Trophoblast cell (in vitro differentiated cells and primary cell): ENCODE measurements around the gene PIP4K2C.
A peak's percentile ranks its signal among the peaks of the same experiment; 100 is the strongest.

Experiments used
- DNase-seq, 2 donors: peaks; one replicate each; pipeline ENCODE4 v3.0.0-alpha.2; 2016
- H2AFZ ChIP-seq: 2 replicates; pipeline ENCODE4 v1.6.1; 2013; ENCODE audit warnings: low read length, moderate library complexity, mild to moderate bottlenecking; ENCODE audit not compliant: insufficient read depth, poor library complexity
- H2AK5ac ChIP-seq: 2 replicates; pipeline ENCODE4 v1.6.1; 2013; ENCODE audit warnings: mild to moderate bottlenecking, low read length
- H2BK120ac ChIP-seq: 2 replicates; pipeline ENCODE4 v1.6.1; 2013; ENCODE audit warnings: low read length, mild to moderate bottlenecking, moderate library complexity; ENCODE audit not compliant: insufficient read depth, poor library complexity
- H2BK12ac ChIP-seq: 2 replicates; pipeline ENCODE4 v1.6.1; 2013; ENCODE audit warnings: mild to moderate bottlenecking, low read length, moderate library complexity
- H2BK5ac ChIP-seq: 2 replicates; pipeline ENCODE4 v1.6.1; 2013; ENCODE audit warnings: low read length, low read depth, moderate library complexity, mild to moderate bottlenecking; ENCODE audit not compliant: poor library complexity
- H3K14ac ChIP-seq: 2 replicates; pipeline ENCODE4 v1.6.1; 2013; ENCODE audit warnings: mild to moderate bottlenecking, low read length
- H3K18ac ChIP-seq: 2 replicates; pipeline ENCODE4 v1.6.1; 2013; ENCODE audit warnings: mild to moderate bottlenecking, low read length
- H3K23ac ChIP-seq: 2 replicates; pipeline ENCODE4 v1.6.1; 2013; ENCODE audit warnings: low read length
- H3K27ac ChIP-seq: 2 replicates; pipeline ENCODE4 v1.5.1; 2013; ENCODE audit warnings: low read depth, mild to moderate bottlenecking, inconsistent platforms, low read length, moderate library complexity
- H3K27me3 ChIP-seq: 2 replicates; pipeline ENCODE4 v1.6.1; 2013; ENCODE audit warnings: inconsistent platforms, mild to moderate bottlenecking, low read length, moderate library complexity; ENCODE audit not compliant: insufficient read depth
- H3K36me3 ChIP-seq, 2 experiments: 1 replicate in 1 of 2; 2 replicates in 1 of 2; pipeline ENCODE4 v1.6.1; 2013; ENCODE audit warnings: low read length in 2 of 2, mild to moderate bottlenecking in 2 of 2, moderate library complexity in 1 of 2; ENCODE audit not compliant: insufficient read depth in 2 of 2, control insufficient read depth in 1 of 2
- H3K4ac ChIP-seq: 2 replicates; pipeline ENCODE4 v1.6.1; 2013; ENCODE audit warnings: low read depth, mild to moderate bottlenecking, low read length, moderate library complexity
- H3K4me1 ChIP-seq, 2 experiments: 1 replicate in 1 of 2; 2 replicates in 1 of 2; pipeline ENCODE4 v1.6.1; 2013; ENCODE audit warnings: low read length in 2 of 2, mild to moderate bottlenecking in 2 of 2, moderate library complexity in 1 of 2; ENCODE audit not compliant: insufficient read depth in 2 of 2, control insufficient read depth in 1 of 2
- H3K4me2 ChIP-seq: 2 replicates; pipeline ENCODE4 v1.6.1; 2013; ENCODE audit warnings: inconsistent platforms, mild to moderate bottlenecking, low read length, moderate library complexity
- H3K4me3 ChIP-seq: 2 replicates; pipeline ENCODE4 v1.5.1; 2013; ENCODE audit warnings: mild to moderate bottlenecking, low read depth, low read length, inconsistent platforms
- H3K79me1 ChIP-seq: one replicate; pipeline ENCODE4 v1.6.1; 2013; ENCODE audit warnings: low read length
- H3K79me2 ChIP-seq: 2 replicates; pipeline ENCODE4 v1.6.1; 2013; ENCODE audit warnings: low read length, mild to moderate bottlenecking; ENCODE audit not compliant: control insufficient read depth, insufficient read depth, poor library complexity
- H3K9ac ChIP-seq: 2 replicates; pipeline ENCODE4 v1.6.1; 2013; ENCODE audit warnings: mild to moderate bottlenecking, low read length
- H3K9me3 ChIP-seq: 2 replicates; pipeline ENCODE4 v1.6.1; 2013; ENCODE audit warnings: low read depth, mild to moderate bottlenecking, control low read depth, inconsistent platforms, low read length; ENCODE audit not compliant: insufficient read depth
- H4K12ac ChIP-seq: 2 replicates; pipeline ENCODE4 v1.6.1; 2013; ENCODE audit warnings: low read depth, mild to moderate bottlenecking, low read length, moderate library complexity
- H4K8ac ChIP-seq: 2 replicates; pipeline ENCODE4 v1.6.1; 2013; ENCODE audit warnings: low read depth, mild to moderate bottlenecking, low read length, moderate library complexity
- H4K91ac ChIP-seq: one replicate; pipeline ENCODE4 v1.6.1; 2013; ENCODE audit warnings: low read depth, mild to moderate bottlenecking, low read length, moderate library complexity
- WGBS: extraction: QIAGEN DNeasy Blood & Tissue Kit; methylation state at CpG from one replicate; pipeline ENCODE4 v1.1.7; 2013; ENCODE audit warnings: missing lambda C conversion rate; ENCODE audit not compliant: insufficient read length, insufficient coverage; ENCODE audit errors: extremely low coverage; 5-methylcytosine and 5-hydroxymethylcytosine counted together

The PIP4K2C gene

DNA sequence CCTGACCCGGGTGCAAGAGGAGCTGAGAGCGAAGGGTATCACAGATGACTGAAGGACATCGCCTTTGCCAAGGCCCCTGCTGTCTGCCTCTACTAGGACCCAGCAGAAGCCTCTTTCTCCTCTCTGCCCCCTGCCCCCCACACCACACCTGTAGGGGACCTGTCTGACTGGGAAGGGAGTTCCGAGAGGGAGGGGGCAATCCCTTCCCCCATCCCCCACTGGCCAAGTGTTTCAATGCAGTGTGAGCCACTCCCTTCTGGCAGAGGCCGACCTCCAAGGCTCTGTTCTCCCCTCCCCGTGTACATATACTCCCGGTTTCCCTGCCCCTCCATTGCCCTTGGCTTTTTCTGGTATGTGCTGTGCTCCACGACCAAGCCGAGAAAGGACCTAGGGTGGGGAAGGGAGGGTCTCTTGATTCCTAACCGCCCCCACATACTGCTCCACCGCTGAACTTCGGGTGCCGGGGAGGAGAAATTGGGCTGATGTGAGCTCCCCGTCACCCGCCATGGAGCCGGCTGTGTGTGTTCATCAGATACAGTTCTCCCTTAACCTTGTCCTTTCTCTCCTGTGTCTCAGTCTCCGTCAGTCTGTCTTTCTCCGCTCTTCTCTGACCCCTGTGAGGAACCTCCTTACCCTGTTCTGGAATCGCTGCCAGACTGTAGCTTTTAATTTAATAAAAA, 18.2 kb downstream of the PIP4K2C start:
- peaks cover 3% of the 10 kb centered on the region for H3K79me2 ChIP-seq
- H3K4me2 ChIP-seq, result no peak overlapping the region
- no CpG with 5 or more reads among the region's 19 CpGs for WGBS
- H3K9ac ChIP-seq, result no peak overlapping the region
- no peak for DNase-seq
- no peak overlapping the region for H4K12ac ChIP-seq
- no peak overlapping the region for H2AK5ac ChIP-seq
- H3K27ac ChIP-seq, result no peak overlapping the region
- H3K79me1 ChIP-seq, result peaks cover 13% of the 10 kb centered on the region
- peaks cover 15% of the 10 kb centered on the region for H3K27me3 ChIP-seq
- peaks cover 9 to 14% of the 10 kb centered on the region in 2 experiments for H3K4me1 ChIP-seq
- no peak overlapping the region for H4K8ac ChIP-seq
- no peak overlapping the region for H2AFZ ChIP-seq
- H3K23ac ChIP-seq, result no peak overlapping the region
- H3K4me3 ChIP-seq, result no peak overlapping the region
- H3K18ac ChIP-seq, result no peak overlapping the region
- H2BK120ac ChIP-seq, result no peak overlapping the region
- H3K4ac ChIP-seq, result no peak overlapping the region
- H2BK12ac ChIP-seq, result no peak overlapping the region
- H3K36me3 ChIP-seq, result peaks cover 0 to 7% of the 10 kb centered on the region in 2 experiments
- H2BK5ac ChIP-seq, result no peak overlapping the region
- H4K91ac ChIP-seq, result no peak overlapping the region
- H3K9me3 ChIP-seq, result peaks cover 2% of the 10 kb centered on the region
- no peak overlapping the region for H3K14ac ChIP-seq

DNA sequence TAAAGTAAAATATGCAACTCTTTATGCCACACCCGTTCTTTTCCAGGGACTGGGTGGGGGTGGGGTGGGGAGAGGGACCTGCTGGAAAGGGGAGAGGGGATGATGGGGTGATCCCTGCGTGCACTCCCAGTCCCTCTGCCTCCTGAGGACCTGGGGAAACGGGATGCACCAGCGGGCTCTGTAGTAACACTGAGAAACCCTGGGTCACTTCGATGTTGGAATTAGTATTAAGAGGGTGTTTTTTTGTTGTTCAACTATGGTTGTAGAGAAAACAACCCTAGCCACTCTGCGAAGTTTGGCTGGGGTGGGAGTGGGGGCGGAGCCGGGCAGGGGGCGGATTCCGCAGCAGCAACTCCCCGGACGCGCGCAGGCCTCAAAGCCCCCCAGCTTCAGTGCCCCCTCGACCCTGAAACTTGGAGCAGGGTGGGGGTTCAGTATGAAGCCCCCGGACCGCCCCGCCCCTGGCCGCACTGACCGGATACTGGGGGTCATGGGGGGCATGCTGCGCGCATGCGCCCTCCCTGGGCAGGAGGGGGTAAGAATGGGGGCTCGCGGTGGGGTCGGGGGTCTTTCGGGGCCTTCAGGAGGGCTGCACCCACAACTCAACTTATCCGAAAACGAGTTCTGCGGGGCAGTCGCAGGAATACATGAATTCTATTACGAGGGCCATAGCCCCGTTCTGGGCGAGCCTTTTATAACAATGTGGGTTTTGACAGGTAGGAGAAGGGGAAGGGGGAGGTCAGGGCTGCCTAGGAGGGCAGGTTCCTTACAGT, 19.0 kb downstream of the PIP4K2C start:
- no CpG with 5 or more reads among the region's 34 CpGs for WGBS
- Histone ChIP-seq H3K27ac (no peak overlapping the region), H2AFZ (no peak overlapping the region)

DNA sequence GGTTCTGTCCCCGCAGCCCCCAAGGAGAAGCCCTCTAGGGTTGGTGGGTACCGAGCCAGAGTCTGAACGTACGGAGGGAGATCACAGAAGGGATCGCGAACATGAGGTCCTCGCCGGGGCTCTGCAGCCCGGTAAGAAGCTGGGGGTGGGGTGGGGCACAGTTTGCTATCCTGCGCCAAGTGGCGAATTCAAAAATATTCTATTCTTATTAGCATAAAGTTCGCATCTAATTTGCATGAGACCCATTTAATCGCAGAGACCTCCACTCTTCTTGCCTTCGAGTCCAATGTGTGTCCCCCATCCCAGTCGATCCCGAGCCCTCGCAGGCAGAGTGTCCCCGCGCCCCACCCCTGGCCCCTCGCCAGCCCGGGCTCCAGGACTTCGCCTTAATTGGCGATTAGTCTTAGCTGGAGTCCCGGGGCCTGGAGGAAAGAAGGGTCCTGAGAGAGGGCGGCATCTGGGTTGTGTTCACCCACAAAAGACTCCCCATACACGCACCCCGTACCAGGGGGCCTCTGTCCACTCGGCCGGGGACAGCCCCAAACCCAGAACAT, 19.6 kb downstream of the PIP4K2C start:
- peak overlapping the region; percentile 59 for H4K8ac ChIP-seq
- no peak overlapping the region for H3K9ac ChIP-seq
- peak overlapping the region; percentile 91 for H3K4me2 ChIP-seq
- H2BK120ac ChIP-seq, result no peak overlapping the region
- peak overlapping the region; percentile 65 for H3K4me3 ChIP-seq
- H3K9me3 ChIP-seq, result peaks cover 3% of the 10 kb centered on the region
- no peaks in the 10 kb centered on the region for H3K79me2 ChIP-seq
- no peak overlapping the region for H2BK12ac ChIP-seq
- peaks cover 6% of the 10 kb centered on the region for H3K79me1 ChIP-seq
- peaks cover 3 to 4% of the 10 kb centered on the region in 2 experiments for H3K4me1 ChIP-seq
- no peak overlapping the region for H2BK5ac ChIP-seq
- peaks cover 15% of the 10 kb centered on the region for H3K27me3 ChIP-seq
- peak overlapping the region; percentile 16 for H4K12ac ChIP-seq
- H3K18ac ChIP-seq, result peak overlapping the region; percentile 43
- H2AFZ ChIP-seq, result peak overlapping the region; percentile 70
- peaks cover 2 to 7% of the 10 kb centered on the region in 2 experiments for H3K36me3 ChIP-seq
- no peak overlapping the region for H3K27ac ChIP-seq
- peak overlapping the region; percentile 19 for H3K14ac ChIP-seq
- H4K91ac ChIP-seq, result no peak overlapping the region
- no peak overlapping the region for H3K4ac ChIP-seq
- WGBS, result no CpG with 5 or more reads among the region's 29 CpGs
- DNase-seq, result no peak
- no peak overlapping the region for H3K23ac ChIP-seq
- H2AK5ac ChIP-seq, result peak overlapping the region; percentile 39

More for the DNA sequence above, 19.0 kb downstream of the PIP4K2C start:
- H2BK120ac ChIP-seq, result no peak overlapping the region
- no peak overlapping the region for H4K91ac ChIP-seq
- H3K23ac ChIP-seq, result no peak overlapping the region
- H2BK12ac ChIP-seq, result no peak overlapping the region
- no peak overlapping the region for H2AK5ac ChIP-seq
- peaks cover 6% of the 10 kb centered on the region for H3K79me1 ChIP-seq
- H3K27me3 ChIP-seq, result peaks cover 15% of the 10 kb centered on the region
- H3K4me3 ChIP-seq, result no peak overlapping the region
- no peak overlapping the region for H3K4ac ChIP-seq
- no peak for DNase-seq
- no peak overlapping the region for H2BK5ac ChIP-seq
- H3K4me1 ChIP-seq, result peaks cover 8 to 10% of the 10 kb centered on the region in 2 experiments
- H3K36me3 ChIP-seq, result peaks cover 0 to 7% of the 10 kb centered on the region in 2 experiments
- no peak overlapping the region for H3K18ac ChIP-seq
- H3K79me2 ChIP-seq, result peaks cover 1% of the 10 kb centered on the region
- H3K4me2 ChIP-seq, result peak overlapping the region; percentile 91
- no peak overlapping the region for H4K8ac ChIP-seq
- no peak overlapping the region for H3K9ac ChIP-seq
- H3K14ac ChIP-seq, result no peak overlapping the region
- no peak overlapping the region for H4K12ac ChIP-seq
- peaks cover 2% of the 10 kb centered on the region for H3K9me3 ChIP-seq

DNA sequence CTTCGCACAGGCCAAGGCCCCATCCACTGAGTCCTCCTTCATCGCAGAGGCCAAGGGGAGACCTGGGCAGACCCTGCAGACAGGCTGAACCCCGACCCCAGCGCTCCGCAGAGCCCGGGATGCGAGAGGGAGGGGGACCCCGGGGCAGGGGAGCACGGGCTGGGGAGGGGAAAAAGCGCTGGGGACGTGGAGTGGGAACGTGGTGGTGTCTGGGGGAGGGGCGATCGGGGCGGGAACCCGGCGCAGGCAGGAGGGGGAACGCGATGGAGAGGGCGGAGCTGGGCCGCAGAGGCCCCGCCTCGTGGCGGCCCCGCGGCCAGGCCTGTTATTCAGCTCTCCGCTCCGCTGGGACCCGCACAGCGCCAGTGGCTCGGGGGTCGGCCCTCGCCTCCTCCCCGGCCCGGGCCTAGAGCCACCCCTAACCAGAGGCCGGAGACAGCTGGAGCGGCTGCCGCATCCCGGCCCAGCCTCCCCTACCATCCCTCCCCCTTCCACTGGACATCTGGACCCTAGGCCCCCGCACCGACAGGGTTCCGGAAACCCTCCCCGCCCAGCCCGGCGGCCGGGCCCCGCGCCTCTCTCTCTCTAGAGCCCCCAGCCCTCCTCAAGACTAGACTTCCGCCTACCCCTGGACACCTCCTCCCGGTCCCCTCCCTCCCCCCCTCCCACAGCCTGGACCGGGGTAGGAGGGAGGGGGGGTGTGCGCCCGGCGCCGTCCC, 20.3 kb downstream of the PIP4K2C start, which contains the start of gene ARHGEF25:
ARHGEF25 (plus strand) TSS at position 328 of the 719 bp plus-strand sequence. CDS start 460 bp downstream, outside the sequence.
- Histone ChIP-seq H3K23ac (no peak within 1 kb of the TSS), H4K12ac (peak within 1 kb of the TSS; percentile 16), H3K14ac (peak within 1 kb of the TSS; percentile 19), H2BK5ac (no peak within 1 kb of the TSS), H3K18ac (peak within 1 kb of the TSS; percentile 43), H3K36me3 (peaks cover 4 to 7% of the 10 kb centered on the region in 2 experiments), H4K91ac (peak within 1 kb of the TSS; percentile 52), H3K4me2 (peak within 1 kb of the TSS; percentile 91), H3K27ac (no peak within 1 kb of the TSS), H3K4ac (no peak within 1 kb of the TSS), H3K79me2 (no peaks in the 10 kb centered on the region), H3K9ac (no peak within 1 kb of the TSS), H2BK120ac (no peak within 1 kb of the TSS), H3K4me1 (peaks cover 3 to 4% of the 10 kb centered on the region in 2 experiments), H2AFZ (peak within 1 kb of the TSS; percentile 70), H2BK12ac (no peak within 1 kb of the TSS), H4K8ac (peak within 1 kb of the TSS; percentile 79), H3K27me3 (peaks cover 19% of the 10 kb centered on the region), H3K79me1 (peaks cover 6% of the 10 kb centered on the region), H2AK5ac (peak within 1 kb of the TSS; percentile 39), H3K4me3 (peak within 1 kb of the TSS; percentile 71), H3K9me3 (peaks cover 5% of the 10 kb centered on the region)
- WGBS, result no CpG with 5 or more reads among the region's 55 CpGs
- DNase-seq, result peak in 1 of 2 donors; percentile 10
